ENCODE data around the gene GUCD1. TPM values are rescaled to one million over a fixed set of nuclear protein-coding genes. Genes with fewer than 3 reads are reported as not detected.

GUCD1 gene
- polyA plus RNA-seq, 3 donors, result 67.1 to 85.9 (median 72.5) TPM

- Histone ChIP-seq H3K4me3 (replicated peaks in 1 of 3; ENCODE audit: low read depth in 2 of 3, low read length in 3 of 3) (no peak overlapping the region), H3K4me2 (replicated peaks; ENCODE audit: extremely low read depth, low read length, poor library complexity, severe bottlenecking) (no peak overlapping the region), H3K27ac (ENCODE audit: low read depth in 1 of 2, low read length in 2 of 2) (peak overlapping the region in 1 of 2 donors; percentile 53), H3K9ac (ENCODE audit: insufficient read depth, low read length, poor library complexity, severe bottlenecking) (no peak overlapping the region), H3K4me1 (ENCODE audit: control insufficient read depth in 1 of 2, insufficient read depth in 2 of 2, low read length in 2 of 2) (no peaks in the 10 kb centered on the region), H4K20me1 (ENCODE audit: insufficient read depth, low read length) (peaks cover 85% of the 10 kb centered on the region), H3K36me3 (replicated peaks in 1 of 2; ENCODE audit: control insufficient read depth in 1 of 2, insufficient read depth in 2 of 2, low read length in 2 of 2) (peaks cover 61 to 92% of the 10 kb centered on the region in 2 donors), H3K79me2 (ENCODE audit: insufficient read depth, low read length) (peaks cover 75% of the 10 kb centered on the region), H3K27me3 (ENCODE audit: control insufficient read depth in 2 of 2, insufficient read depth in 2 of 2, low read length in 2 of 2) (no peaks in the 10 kb centered on the region), H3K9me3 (replicated peaks in 1 of 2; ENCODE audit: control insufficient read depth in 1 of 2, insufficient read depth in 1 of 2, low read length in 2 of 2) (no peaks in the 10 kb centered on the region), H2AFZ (ENCODE audit: insufficient read depth, low read depth, low read length, poor library complexity, severe bottlenecking) (no peak overlapping the region)
- peaks cover 55 to 84% of the 10 kb centered on the region in 2 donors for H3K36me3 Mint-ChIP-seq
- H3K27ac Mint-ChIP-seq, result peak overlapping the region in 3 of 7 donors; percentile 19 to 50 (median 31)
- WGBS (ENCODE audit: insufficient coverage), result 100% methylated on average over 1 of the region's 2 CpGs
- peaks cover 9% of the 10 kb centered on the region for H3K4me1 Mint-ChIP-seq
- intact Hi-C loops (cut with micrococcal nuclease), result no loop called here
- H3K27me3 Mint-ChIP-seq (ENCODE audit: low read depth in 3 of 3), result peaks cover 0 to 1% (median 0%) of the 10 kb centered on the region in 3 donors
- H3K4me3 Mint-ChIP-seq, result no peak overlapping the region
- DNase-seq, result no peak
- TF ChIP-seq CTCF (IDR thresholded peaks at IDR 0.05), result no peak
- H3K9me3 Mint-ChIP-seq, result no peaks in the 10 kb centered on the region
Measured at GRCh38 chr22:24565077-24565476, 10.1 kb upstream of the GUCD1 start.

- Histone ChIP-seq H3K27ac (ENCODE audit: low read depth in 1 of 2, low read length in 2 of 2) (peak overlapping the region in 1 of 2 donors; percentile 53), H4K20me1 (ENCODE audit: insufficient read depth, low read length) (peaks cover 82% of the 10 kb centered on the region), H3K9ac (ENCODE audit: insufficient read depth, low read length, poor library complexity, severe bottlenecking) (no peak overlapping the region), H3K4me2 (replicated peaks; ENCODE audit: extremely low read depth, low read length, poor library complexity, severe bottlenecking) (no peak overlapping the region), H3K4me1 (ENCODE audit: control insufficient read depth in 1 of 2, insufficient read depth in 2 of 2, low read length in 2 of 2) (no peaks in the 10 kb centered on the region), H2AFZ (ENCODE audit: insufficient read depth, low read depth, low read length, poor library complexity, severe bottlenecking) (no peak overlapping the region), H3K79me2 (ENCODE audit: insufficient read depth, low read length) (peaks cover 81% of the 10 kb centered on the region), H3K4me3 (replicated peaks in 1 of 3; ENCODE audit: low read depth in 2 of 3, low read length in 3 of 3) (no peak overlapping the region), H3K27me3 (ENCODE audit: control insufficient read depth in 2 of 2, insufficient read depth in 2 of 2, low read length in 2 of 2) (no peaks in the 10 kb centered on the region), H3K9me3 (replicated peaks in 1 of 2; ENCODE audit: control insufficient read depth in 1 of 2, insufficient read depth in 1 of 2, low read length in 2 of 2) (no peaks in the 10 kb centered on the region), H3K36me3 (replicated peaks in 1 of 2; ENCODE audit: control insufficient read depth in 1 of 2, insufficient read depth in 2 of 2, low read length in 2 of 2) (peaks cover 59 to 91% of the 10 kb centered on the region in 2 donors)
- intact Hi-C loops (cut with micrococcal nuclease), result no loop called here
- no peak for DNase-seq
- WGBS (ENCODE audit: insufficient coverage), result no CpG with 5 or more reads among the region's 2 CpGs
- Mint-ChIP-seq H3K27ac (peak overlapping the region in 3 of 7 donors; percentile 19 to 63 (median 53)), H3K27me3 (ENCODE audit: low read depth in 3 of 3) (peaks cover 0 to 1% (median 0%) of the 10 kb centered on the region in 3 donors), H3K4me1 (peaks cover 9% of the 10 kb centered on the region), H3K4me3 (no peak overlapping the region), H3K9me3 (no peaks in the 10 kb centered on the region), H3K36me3 (peaks cover 49 to 78% of the 10 kb centered on the region in 2 donors)
- no peak for TF ChIP-seq CTCF (IDR thresholded peaks at IDR 0.05)
Measured at GRCh38 chr22:24564376-24565058, 9.6 kb upstream of the GUCD1 start.

Measured in CD14-positive monocyte (primary cell).